ENCODE data around the gene GNAQ. TPM values are rescaled to one million over a fixed set of nuclear protein-coding genes. Genes with fewer than 3 reads are reported as not detected.

The GNAQ gene
- total RNA-seq, 1 donor from 2014 or later: 46.9 TPM

GRCh38 chr9:77926371-77926878 lies 105.2 kb downstream of the GNAQ start:
- TF ChIP-seq CTCF (IDR thresholded peaks at IDR 0.05; ENCODE audit: unreplicated experiment): no peak
- no peak for DNase-seq (ENCODE audit: low spot score in 2 of 2, unreplicated experiment in 2 of 2)
- Mint-ChIP-seq H3K36me3 (peaks cover 8% of the 10 kb centered on the region), H3K4me1 (peaks cover 14% of the 10 kb centered on the region), H3K27me3 (ENCODE audit: low read depth) (no peaks in the 10 kb centered on the region), H3K9me3 (no peaks in the 10 kb centered on the region), H3K4me3 (no peak overlapping the region), H3K27ac (peak overlapping the region; percentile 71)

- no peak for TF ChIP-seq CTCF (IDR thresholded peaks at IDR 0.05; ENCODE audit: unreplicated experiment)
- Mint-ChIP-seq H3K4me1 (peaks cover 13% of the 10 kb centered on the region), H3K27ac (no peak overlapping the region), H3K36me3 (peaks cover 24% of the 10 kb centered on the region), H3K27me3 (ENCODE audit: low read depth) (no peaks in the 10 kb centered on the region), H3K9me3 (no peaks in the 10 kb centered on the region), H3K4me3 (no peak overlapping the region)
- no peak for DNase-seq (ENCODE audit: low spot score in 2 of 2, unreplicated experiment in 2 of 2)
These were observed 109.0 kb downstream of the GNAQ start for GRCh38 chr9:77922591-77922990.

GRCh38 chr9:77917800-77918199 lies 113.8 kb downstream of the GNAQ start:
- Mint-ChIP-seq H3K27ac (no peak overlapping the region), H3K27me3 (ENCODE audit: low read depth) (no peaks in the 10 kb centered on the region), H3K4me1 (peaks cover 5% of the 10 kb centered on the region), H3K9me3 (peaks cover 7% of the 10 kb centered on the region), H3K36me3 (peaks cover 35% of the 10 kb centered on the region), H3K4me3 (no peak overlapping the region)
- TF ChIP-seq CTCF (IDR thresholded peaks at IDR 0.05; ENCODE audit: unreplicated experiment): no peak
- DNase-seq (ENCODE audit: low spot score in 2 of 2, unreplicated experiment in 2 of 2): no peak

- Mint-ChIP-seq H3K27me3 (ENCODE audit: low read depth) (no peaks in the 10 kb centered on the region), H3K36me3 (peaks cover 37% of the 10 kb centered on the region), H3K9me3 (peaks cover 12% of the 10 kb centered on the region), H3K4me3 (no peak overlapping the region), H3K4me1 (peaks cover 5% of the 10 kb centered on the region), H3K27ac (no peak overlapping the region)
- no peak for DNase-seq (ENCODE audit: low spot score in 2 of 2, unreplicated experiment in 2 of 2)
- TF ChIP-seq CTCF (IDR thresholded peaks at IDR 0.05; ENCODE audit: unreplicated experiment): no peak
These were observed 114.8 kb downstream of the GNAQ start for GRCh38 chr9:77916820-77917219.

GRCh38 chr9:77916410-77916819 lies 115.2 kb downstream of the GNAQ start:
- Mint-ChIP-seq H3K27ac (no peak overlapping the region), H3K9me3 (peaks cover 12% of the 10 kb centered on the region), H3K27me3 (ENCODE audit: low read depth) (no peaks in the 10 kb centered on the region), H3K4me1 (peaks cover 5% of the 10 kb centered on the region), H3K36me3 (peaks cover 34% of the 10 kb centered on the region), H3K4me3 (no peak overlapping the region)
- DNase-seq (ENCODE audit: low spot score in 2 of 2, unreplicated experiment in 2 of 2): no peak
- no peak for TF ChIP-seq CTCF (IDR thresholded peaks at IDR 0.05; ENCODE audit: unreplicated experiment)

- Mint-ChIP-seq H3K27me3 (ENCODE audit: low read depth) (no peaks in the 10 kb centered on the region), H3K4me3 (no peak overlapping the region), H3K9me3 (peaks cover 12% of the 10 kb centered on the region), H3K4me1 (peaks cover 5% of the 10 kb centered on the region), H3K36me3 (peaks cover 30% of the 10 kb centered on the region), H3K27ac (no peak overlapping the region)
- DNase-seq (ENCODE audit: low spot score in 2 of 2, unreplicated experiment in 2 of 2): no peak
- TF ChIP-seq CTCF (IDR thresholded peaks at IDR 0.05; ENCODE audit: unreplicated experiment): no peak
These were observed 115.9 kb downstream of the GNAQ start for GRCh38 chr9:77915744-77916143.
